Uterus (tissue), 2 donors: ENCODE measurements around the gene CA10.

Experiments
- POLR2A ChIP-seq, 2 donors: fragments of 450-650 bp; IDR thresholded peaks; one replicate each; pipeline ENCODE4 v1.6.1; 2016; ENCODE audit warnings: antibody characterized with exemption in 2 of 2, mild to moderate bottlenecking in 1 of 2, moderate library complexity in 1 of 2
- TF ChIP-seq, protein P1 (sequence below), 4 experiments: fragments of 200-600 bp in 2 of 4; fragments of 450-650 bp in 2 of 4; sonication (generic) in 2 of 4; IDR thresholded peaks; one replicate each; pipeline ENCODE4 v1.5.1; 2016 to 2019; ENCODE audit warnings: antibody characterized with exemption in 4 of 4, mild to moderate bottlenecking in 2 of 4, moderate library complexity in 1 of 4

DNA sequence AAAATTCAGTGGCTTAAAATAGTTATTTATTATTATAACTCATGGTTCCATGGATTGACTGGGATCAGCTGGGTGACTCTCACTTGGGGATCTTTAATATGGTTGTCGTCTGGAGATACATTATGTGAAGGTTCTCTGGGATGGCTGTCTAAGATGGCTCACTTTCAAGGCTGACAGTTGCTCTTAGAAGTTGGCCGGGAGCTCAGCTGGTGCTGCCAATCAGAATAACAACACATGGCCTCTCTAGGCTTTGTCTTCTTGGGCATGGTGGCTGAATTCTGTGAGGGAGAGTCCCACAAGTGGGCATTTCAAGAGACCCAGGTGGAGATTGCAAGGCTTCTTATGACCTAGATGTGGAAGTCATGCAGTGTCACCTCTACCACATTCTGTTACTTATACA, 269.7 kb downstream of the CA10 start:
- TF ChIP-seq, protein P1, sequence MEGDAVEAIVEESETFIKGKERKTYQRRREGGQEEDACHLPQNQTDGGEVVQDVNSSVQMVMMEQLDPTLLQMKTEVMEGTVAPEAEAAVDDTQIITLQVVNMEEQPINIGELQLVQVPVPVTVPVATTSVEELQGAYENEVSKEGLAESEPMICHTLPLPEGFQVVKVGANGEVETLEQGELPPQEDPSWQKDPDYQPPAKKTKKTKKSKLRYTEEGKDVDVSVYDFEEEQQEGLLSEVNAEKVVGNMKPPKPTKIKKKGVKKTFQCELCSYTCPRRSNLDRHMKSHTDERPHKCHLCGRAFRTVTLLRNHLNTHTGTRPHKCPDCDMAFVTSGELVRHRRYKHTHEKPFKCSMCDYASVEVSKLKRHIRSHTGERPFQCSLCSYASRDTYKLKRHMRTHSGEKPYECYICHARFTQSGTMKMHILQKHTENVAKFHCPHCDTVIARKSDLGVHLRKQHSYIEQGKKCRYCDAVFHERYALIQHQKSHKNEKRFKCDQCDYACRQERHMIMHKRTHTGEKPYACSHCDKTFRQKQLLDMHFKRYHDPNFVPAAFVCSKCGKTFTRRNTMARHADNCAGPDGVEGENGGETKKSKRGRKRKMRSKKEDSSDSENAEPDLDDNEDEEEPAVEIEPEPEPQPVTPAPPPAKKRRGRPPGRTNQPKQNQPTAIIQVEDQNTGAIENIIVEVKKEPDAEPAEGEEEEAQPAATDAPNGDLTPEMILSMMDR (IDR thresholded peaks at IDR 0.05) = no peak
- no peak for TF ChIP-seq POLR2A (IDR thresholded peaks at IDR 0.05)
